Urinary bladder (tissue), 4 donors: ENCODE measurements around the gene FHIT. TPM values are rescaled to one million over a fixed set of nuclear protein-coding genes. Genes with fewer than 3 reads are reported as not detected.

Source experiments
- DNase-seq: peaks from one replicate; pipeline ENCODE4 v3.0.0-alpha.2; 2015; ENCODE audit errors: extremely low spot score
- H3K27ac ChIP-seq: one replicate; pipeline ENCODE4 v1.5.1; 2013; ENCODE audit warnings: low read depth, mild to moderate bottlenecking, moderate library complexity
- H3K36me3 ChIP-seq: one replicate; pipeline ENCODE4 v1.6.1; 2013; ENCODE audit warnings: mild to moderate bottlenecking, moderate library complexity; ENCODE audit not compliant: insufficient read depth
- H3K4me1 ChIP-seq: one replicate; pipeline ENCODE4 v1.6.1; 2013; ENCODE audit warnings: mild to moderate bottlenecking, moderate library complexity; ENCODE audit not compliant: insufficient read depth
- H3K4me3 ChIP-seq: one replicate; pipeline ENCODE4 v1.5.1; 2013; ENCODE audit warnings: low read depth, low read length
- WGBS: extraction: QIAGEN DNeasy Blood & Tissue Kit; methylation state at CpG from one replicate; pipeline ENCODE4 v1.1.7; 2013; 5-methylcytosine and 5-hydroxymethylcytosine counted together
- polyA plus RNA-seq: library from polyadenylated mRNA; stranded (reverse); fragments of 200-250 nt; gene quantifications from one replicate; pipeline ENCODE4 v1.2.3, GENCODE V29; 2013
- total RNA-seq: library from RNA; depleted of rRNA; stranded (reverse); fragments of >200 nt; gene quantifications from one replicate; pipeline ENCODE4 v1.2.3, GENCODE V29; 2014
- donor health status: healthy with polysubstance abuse.
- donor health status: healthy.

FHIT gene
- total and polyA plus RNA-seq, 2 donors = 4.5 to 7.4 TPM

- Histone ChIP-seq H3K4me3 (no peak overlapping the region), H3K27ac (no peak overlapping the region), H3K36me3 (no peaks in the 10 kb centered on the region), H3K4me1 (no peaks in the 10 kb centered on the region)
- no peak for DNase-seq
- 77% methylated on average over 2 of the region's 2 CpGs for whole genome bisulfite sequencing
These were observed 887.4 kb downstream of the FHIT start for GRCh38 chr3:60363817-60364216.

GRCh38 chr3:60355825-60356224 is 895.4 kb downstream of the FHIT start:
- Histone ChIP-seq H3K36me3 (no peaks in the 10 kb centered on the region), H3K27ac (no peak overlapping the region), H3K4me1 (no peaks in the 10 kb centered on the region), H3K4me3 (no peak overlapping the region)
- WGBS = 59% methylated on average over 2 of the region's 2 CpGs
- DNase-seq = no peak

- WGBS = 90% methylated on average over 1 of the region's 1 CpG
- H3K4me3 ChIP-seq = no peak overlapping the region
- H3K4me1 ChIP-seq = no peaks in the 10 kb centered on the region
- no peak for DNase-seq
- H3K36me3 ChIP-seq = no peaks in the 10 kb centered on the region
- no peak overlapping the region for H3K27ac ChIP-seq
These were observed 899.8 kb downstream of the FHIT start for GRCh38 chr3:60351481-60351880.

- Histone ChIP-seq H3K27ac (no peak overlapping the region), H3K36me3 (no peaks in the 10 kb centered on the region), H3K4me1 (no peaks in the 10 kb centered on the region), H3K4me3 (no peak overlapping the region)
- 35% methylated on average over 3 of the region's 3 CpGs for WGBS
- DNase-seq = no peak
These were observed 906.9 kb downstream of the FHIT start for GRCh38 chr3:60344340-60344739.

- 91% methylated on average over 2 of the region's 2 CpGs for WGBS
- no peak overlapping the region for H3K27ac ChIP-seq
- H3K36me3 ChIP-seq = no peaks in the 10 kb centered on the region
- DNase-seq = no peak
- H3K4me3 ChIP-seq = no peak overlapping the region
- H3K4me1 ChIP-seq = no peaks in the 10 kb centered on the region
These were observed 907.4 kb downstream of the FHIT start for GRCh38 chr3:60343831-60344230.

- Histone ChIP-seq H3K4me1 (no peaks in the 10 kb centered on the region), H3K27ac (no peak overlapping the region), H3K36me3 (no peaks in the 10 kb centered on the region), H3K4me3 (no peak overlapping the region)
- 84% methylated on average over 6 of the region's 6 CpGs for WGBS
- DNase-seq = no peak
These were observed 911.9 kb downstream of the FHIT start for GRCh38 chr3:60339304-60339703.

GRCh38 chr3:60337421-60337820 is 913.8 kb downstream of the FHIT start:
- H3K4me1 ChIP-seq = no peaks in the 10 kb centered on the region
- WGBS = 92% methylated on average over 2 of the region's 2 CpGs
- no peak overlapping the region for H3K4me3 ChIP-seq
- H3K36me3 ChIP-seq = no peaks in the 10 kb centered on the region
- no peak overlapping the region for H3K27ac ChIP-seq
- DNase-seq = no peak

GRCh38 chr3:60336061-60336460 is 915.2 kb downstream of the FHIT start:
- Histone ChIP-seq H3K27ac (no peak overlapping the region), H3K4me1 (no peaks in the 10 kb centered on the region), H3K4me3 (no peak overlapping the region), H3K36me3 (no peaks in the 10 kb centered on the region)
- WGBS = 73% methylated on average over 2 of the region's 2 CpGs
- DNase-seq = no peak

GRCh38 chr3:60333710-60334109 is 917.5 kb downstream of the FHIT start:
- Histone ChIP-seq H3K27ac (no peak overlapping the region), H3K36me3 (no peaks in the 10 kb centered on the region), H3K4me3 (no peak overlapping the region), H3K4me1 (no peaks in the 10 kb centered on the region)
- no peak for DNase-seq
- 71% methylated on average over 1 of the region's 1 CpG for WGBS

- no peaks in the 10 kb centered on the region for H3K36me3 ChIP-seq
- 68% methylated on average over 6 of the region's 6 CpGs for WGBS
- DNase-seq = no peak
- no peaks in the 10 kb centered on the region for H3K4me1 ChIP-seq
- no peak overlapping the region for H3K27ac ChIP-seq
- no peak overlapping the region for H3K4me3 ChIP-seq
These were observed 921.1 kb downstream of the FHIT start for GRCh38 chr3:60330107-60330506.

- H3K36me3 ChIP-seq = no peaks in the 10 kb centered on the region
These were observed 925.6 kb downstream of the FHIT start for GRCh38 chr3:60325610-60326170.

GRCh38 chr3:60323651-60324050 is 927.6 kb downstream of the FHIT start:
- Histone ChIP-seq H3K4me1 (no peaks in the 10 kb centered on the region), H3K4me3 (no peak overlapping the region), H3K27ac (no peak overlapping the region), H3K36me3 (no peaks in the 10 kb centered on the region)
- WGBS = 89% methylated on average over 3 of the region's 3 CpGs
- no peak for DNase-seq

More at GRCh38 chr3:60325610-60326170, 925.6 kb downstream of the FHIT start:
- no peak overlapping the region for H3K27ac ChIP-seq
- H3K4me3 ChIP-seq = no peak overlapping the region
- DNase-seq = no peak
- no peaks in the 10 kb centered on the region for H3K4me1 ChIP-seq
- 72% methylated on average over 5 of the region's 5 CpGs for WGBS

GRCh38 chr3:60323180-60323579 is 928.1 kb downstream of the FHIT start:
- Histone ChIP-seq H3K4me3 (no peak overlapping the region), H3K36me3 (no peaks in the 10 kb centered on the region), H3K27ac (no peak overlapping the region), H3K4me1 (no peaks in the 10 kb centered on the region)
- WGBS = 91% methylated on average over 7 of the region's 7 CpGs
- no peak for DNase-seq

GRCh38 chr3:60322298-60322856 is 928.9 kb downstream of the FHIT start:
- no peaks in the 10 kb centered on the region for H3K36me3 ChIP-seq
- no peak overlapping the region for H3K4me3 ChIP-seq
- no peak overlapping the region for H3K27ac ChIP-seq
- no peaks in the 10 kb centered on the region for H3K4me1 ChIP-seq
- WGBS = 64% methylated on average over 4 of the region's 4 CpGs
- no peak for DNase-seq
